ACC112 (cell line): Measurements from ENCODE around the gene KRT80.

Experiments used
- H2AFZ ChIP-seq: fragments of 200-600 bp; sonication (generic); one replicate; pipeline ENCODE4 v1.6.0; 2017; ENCODE audit warnings: antibody characterized with exemption, low read length; ENCODE audit not compliant: unreplicated experiment
- H3K27ac ChIP-seq: fragments of 200-600 bp; sonication (generic); 2 replicates; pipeline ENCODE4 v1.5.1; 2014; ENCODE audit warnings: low read depth, mild to moderate bottlenecking, antibody characterized with exemption, low read length, moderate library complexity
- H3K27me3 ChIP-seq: fragments of 200-600 bp; sonication (generic); 2 replicates; pipeline ENCODE4 v1.6.1; 2014; ENCODE audit warnings: mild to moderate bottlenecking, antibody characterized with exemption, low read length, moderate library complexity, mixed read lengths; ENCODE audit not compliant: insufficient read depth
- H3K36me3 ChIP-seq: fragments of 200-600 bp; sonication (generic); 2 replicates; pipeline ENCODE4 v1.6.1; 2016; ENCODE audit warnings: mild to moderate bottlenecking, antibody characterized with exemption, low read length, moderate library complexity, mixed read lengths; ENCODE audit not compliant: insufficient read depth
- H3K4me1 ChIP-seq: fragments of 200-600 bp; sonication (generic); one replicate; pipeline ENCODE4 v1.6.1; 2016; ENCODE audit warnings: low read length, mixed read lengths; ENCODE audit not compliant: insufficient read depth, unreplicated experiment, control insufficient read depth
- H3K4me3 ChIP-seq: fragments of 200-600 bp; sonication (generic); 2 replicates; pipeline ENCODE4 v1.5.1; 2014; ENCODE audit warnings: mild to moderate bottlenecking, low read depth, low read length
- H3K79me2 ChIP-seq: fragments of 200-600 bp; sonication (generic); one replicate; pipeline ENCODE4 v1.6.0; 2016; ENCODE audit warnings: low read length; ENCODE audit not compliant: control insufficient read depth, unreplicated experiment, insufficient read depth

Gene KRT80

GRCh38 chr12:52234223-52234810 is 42.5 kb upstream of the KRT80 start:
- no peaks in the 10 kb centered on the region for H3K36me3 ChIP-seq
- H3K27ac ChIP-seq = peak overlapping the region; percentile 95; the same call in 1 of the 2 replicates
- no peak overlapping the region for H2AFZ ChIP-seq
- peaks cover 74% of the 10 kb centered on the region for H3K4me1 ChIP-seq
- no peaks in the 10 kb centered on the region for H3K79me2 ChIP-seq
- H3K27me3 ChIP-seq = no peaks in the 10 kb centered on the region
- peak overlapping the region; percentile 63 for H3K4me3 ChIP-seq

DNA sequence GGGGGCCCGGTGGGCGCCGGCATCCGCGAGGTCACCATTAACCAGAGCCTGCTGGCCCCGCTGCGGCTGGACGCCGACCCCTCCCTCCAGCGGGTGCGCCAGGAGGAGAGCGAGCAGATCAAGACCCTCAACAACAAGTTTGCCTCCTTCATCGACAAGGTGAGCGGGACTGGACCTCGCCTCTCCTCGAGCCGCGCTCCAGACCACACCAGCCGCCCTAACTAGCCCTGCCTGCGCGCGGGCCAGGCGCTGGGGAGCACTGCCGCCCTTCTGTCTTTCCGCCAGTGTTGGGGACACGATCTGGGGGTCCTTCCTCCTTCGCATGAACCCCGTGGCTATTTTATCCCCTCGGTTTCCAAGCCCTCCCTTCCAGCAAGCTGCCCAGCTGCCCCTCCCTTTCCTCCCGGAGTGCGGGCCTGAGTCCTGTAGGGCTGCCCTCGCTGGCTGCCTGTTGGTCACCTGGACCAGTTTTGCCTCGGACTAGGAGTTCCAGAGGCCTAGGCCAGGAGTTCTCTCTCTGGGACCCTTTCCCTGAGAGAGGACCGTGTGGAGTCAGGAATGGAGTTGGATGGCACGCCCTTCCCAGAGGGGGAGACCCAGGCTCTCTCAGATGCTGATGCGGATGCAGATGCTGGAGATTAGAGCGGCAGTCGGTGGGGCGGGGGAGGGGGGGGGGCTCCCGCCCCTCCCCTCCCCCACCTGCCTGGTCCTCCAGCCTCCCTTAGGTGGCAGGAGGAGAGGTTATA is 41.8 kb upstream of the KRT80 start:
- Histone ChIP-seq H3K27me3 (no peaks in the 10 kb centered on the region), H3K27ac (peak overlapping the region; percentile 95; the same call in 1 of the 2 replicates), H3K4me1 (peaks cover 74% of the 10 kb centered on the region), H3K36me3 (no peaks in the 10 kb centered on the region), H2AFZ (no peak overlapping the region), H3K4me3 (peak overlapping the region; percentile 63), H3K79me2 (no peaks in the 10 kb centered on the region)

GRCh38 chr12:52232674-52233461 is 41.1 kb upstream of the KRT80 start, which contains the start of gene KRT7:
Gene KRT7, plus strand, starts transcription at chr12:52233243. Its CDS starts 54 bp downstream, at chr12:52233297.
- no peak within 1 kb of the TSS for H2AFZ ChIP-seq

GRCh38 chr12:52232203-52232673 is 40.4 kb upstream of the KRT80 start:
- peaks cover 65% of the 10 kb centered on the region for H3K4me1 ChIP-seq
- H3K27ac ChIP-seq = peak overlapping the region; percentile 95
- no peaks in the 10 kb centered on the region for H3K27me3 ChIP-seq
- H3K4me3 ChIP-seq = peak overlapping the region; percentile 63
- no peaks in the 10 kb centered on the region for H3K79me2 ChIP-seq
- no peaks in the 10 kb centered on the region for H3K36me3 ChIP-seq
- no peak overlapping the region for H2AFZ ChIP-seq

More at GRCh38 chr12:52232674-52233461, 41.1 kb upstream of the KRT80 start, which contains the start of gene KRT7:
- peak within 1 kb of the TSS; percentile 63 for H3K4me3 ChIP-seq
- no peaks in the 10 kb centered on the region for H3K36me3 ChIP-seq
- peak within 1 kb of the TSS; percentile 95 for H3K27ac ChIP-seq
- no peaks in the 10 kb centered on the region for H3K79me2 ChIP-seq
- peaks cover 72% of the 10 kb centered on the region for H3K4me1 ChIP-seq
- no peaks in the 10 kb centered on the region for H3K27me3 ChIP-seq

GRCh38 chr12:52231305-52232202 is 39.7 kb upstream of the KRT80 start:
- H2AFZ ChIP-seq = no peak overlapping the region
- no peaks in the 10 kb centered on the region for H3K36me3 ChIP-seq
- no peaks in the 10 kb centered on the region for H3K27me3 ChIP-seq
- peaks cover 63% of the 10 kb centered on the region for H3K4me1 ChIP-seq
- no peaks in the 10 kb centered on the region for H3K79me2 ChIP-seq
- H3K27ac ChIP-seq = peak overlapping the region; percentile 95
- H3K4me3 ChIP-seq = no peak overlapping the region

DNA sequence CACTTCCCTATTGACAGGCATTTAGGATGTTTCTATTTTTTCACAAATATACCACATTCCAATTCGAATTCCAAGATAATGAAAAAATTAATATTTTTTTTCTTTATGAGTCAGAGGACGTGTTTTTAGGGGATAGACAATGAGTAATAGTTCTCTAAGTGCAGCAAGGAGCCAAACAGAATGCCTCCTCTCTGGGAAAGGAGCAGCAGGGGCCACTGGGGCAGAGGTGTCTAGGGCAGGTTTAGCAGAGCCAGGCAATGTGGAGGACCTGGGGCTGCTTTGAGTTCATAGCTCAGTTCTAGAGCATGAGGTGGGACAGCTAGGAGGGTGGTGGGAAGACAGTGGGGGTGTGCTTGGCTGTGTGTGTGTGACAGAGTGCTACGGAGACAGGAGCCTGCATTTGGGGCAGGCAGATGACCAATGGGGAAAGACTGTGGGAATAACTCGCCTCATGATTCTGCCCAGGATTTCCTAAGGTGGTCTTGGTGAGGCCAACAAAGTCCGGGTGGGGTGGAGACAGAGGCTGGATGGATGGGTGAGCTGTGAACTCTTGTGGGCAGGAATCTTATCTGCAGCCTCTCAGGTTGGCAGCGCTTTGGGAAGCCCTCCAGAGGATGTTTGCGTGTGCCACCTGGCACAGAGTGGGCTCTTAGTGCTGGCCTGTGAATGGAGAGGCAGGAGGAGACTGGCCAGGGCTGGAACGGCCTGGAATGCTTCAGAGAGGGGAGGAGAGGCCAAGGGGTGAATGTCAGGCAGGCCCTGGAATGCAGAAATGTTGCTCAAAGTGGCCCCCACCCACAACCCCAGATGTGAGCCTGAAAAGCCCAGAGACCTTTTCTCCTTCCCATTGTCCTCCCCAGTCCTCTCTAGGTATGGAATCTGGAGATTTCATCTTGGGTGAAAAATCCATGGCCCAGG is 38.8 kb upstream of the KRT80 start:
- H3K36me3 ChIP-seq = no peaks in the 10 kb centered on the region
- no peak overlapping the region for H2AFZ ChIP-seq
- peak overlapping the region; percentile 12; the same call in 1 of the 2 replicates for H3K4me3 ChIP-seq
- peaks cover 56% of the 10 kb centered on the region for H3K4me1 ChIP-seq
- peak overlapping the region; percentile 95 for H3K27ac ChIP-seq
- no peaks in the 10 kb centered on the region for H3K79me2 ChIP-seq
- no peaks in the 10 kb centered on the region for H3K27me3 ChIP-seq

GRCh38 chr12:52229836-52230343 is 38.1 kb upstream of the KRT80 start:
- H3K4me1 ChIP-seq = peaks cover 48% of the 10 kb centered on the region
- no peaks in the 10 kb centered on the region for H3K79me2 ChIP-seq
- no peak overlapping the region for H3K4me3 ChIP-seq
- H2AFZ ChIP-seq = no peak overlapping the region
- peak overlapping the region; percentile 95 for H3K27ac ChIP-seq
- H3K36me3 ChIP-seq = no peaks in the 10 kb centered on the region
- H3K27me3 ChIP-seq = no peaks in the 10 kb centered on the region

DNA sequence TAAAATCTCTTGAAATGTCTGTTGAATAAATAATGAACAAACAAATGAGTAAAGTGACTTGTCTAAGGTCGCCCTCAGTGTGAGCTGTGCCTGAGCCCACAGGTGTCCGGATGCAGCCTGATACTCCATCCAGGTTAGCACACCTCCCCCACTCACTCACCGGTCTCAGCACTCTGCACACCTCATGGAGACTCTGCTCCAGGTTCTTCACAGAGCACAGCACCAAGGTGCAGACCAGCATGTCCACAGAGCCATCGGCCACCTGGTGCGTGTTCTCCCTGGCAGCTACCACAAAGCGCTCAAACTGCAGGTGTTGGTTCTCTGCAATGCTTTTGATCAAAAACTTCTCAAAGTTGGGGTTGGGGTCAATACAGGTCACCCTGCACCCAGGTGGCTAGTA is 37.1 kb upstream of the KRT80 start:
- Histone ChIP-seq H3K27ac (peak overlapping the region; percentile 47; the same call in 1 of the 2 replicates), H3K27me3 (no peaks in the 10 kb centered on the region), H3K4me1 (peaks cover 51% of the 10 kb centered on the region)

DNA sequence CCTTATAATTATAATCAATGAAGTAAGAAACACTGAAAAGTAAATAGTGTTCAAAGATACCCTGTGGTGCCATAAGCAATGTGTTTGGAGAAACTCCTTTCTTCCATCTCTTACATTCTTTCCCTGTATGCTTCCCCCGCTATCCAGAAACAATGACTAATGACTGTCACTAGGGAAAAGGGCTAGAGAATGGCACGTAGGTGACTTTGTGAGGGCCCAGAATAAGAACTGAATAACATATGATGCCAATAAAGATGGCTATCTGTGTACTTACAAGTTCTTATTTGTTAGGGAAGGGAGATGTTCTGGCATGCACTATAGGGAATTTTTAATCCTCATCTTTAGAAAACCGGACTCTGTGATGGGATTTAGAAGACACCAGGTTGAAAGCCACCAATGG is 36.6 kb upstream of the KRT80 start:
- Histone ChIP-seq H3K27ac (peak overlapping the region; percentile 47; the same call in 1 of the 2 replicates), H3K4me1 (peaks cover 56% of the 10 kb centered on the region), H3K4me3 (no peak overlapping the region), H3K79me2 (no peaks in the 10 kb centered on the region), H3K36me3 (no peaks in the 10 kb centered on the region), H3K27me3 (no peaks in the 10 kb centered on the region), H2AFZ (no peak overlapping the region)

More for the DNA sequence above, 37.1 kb upstream of the KRT80 start:
- no peaks in the 10 kb centered on the region for H3K79me2 ChIP-seq
- H3K4me3 ChIP-seq = no peak overlapping the region
- H2AFZ ChIP-seq = no peak overlapping the region
- no peaks in the 10 kb centered on the region for H3K36me3 ChIP-seq
